Esophagus muscularis mucosa (tissue), 4 donors: ENCODE results near the gene AMIGO1.

ENCODE experiments used
- EP300 ChIP-seq: sonication (generic); formaldehyde crosslinking; IDR thresholded peaks from one replicate; pipeline ENCODE4 v1.6.1; 2017; ENCODE audit warnings: antibody characterized with exemption
- POLR2A ChIP-seq: fragments of 450-650 bp; IDR thresholded peaks from one replicate; pipeline ENCODE4 v1.6.1; 2017; ENCODE audit warnings: antibody characterized with exemption, moderate library complexity, mild to moderate bottlenecking, low read depth
- POLR2AphosphoS5 ChIP-seq, 2 donors: sonication (generic); formaldehyde crosslinking; IDR thresholded peaks; one replicate each; pipeline ENCODE4 v1.6.1; 2017; ENCODE audit warnings: antibody characterized with exemption in 2 of 2
- TF ChIP-seq, protein P1 (sequence below), 3 experiments: fragments of 200-600 bp in 2 of 3; fragments of 450-650 bp in 1 of 3; sonication (generic) in 2 of 3; IDR thresholded peaks; one replicate each; pipeline ENCODE4 v1.5.1; 2017 to 2019; ENCODE audit warnings: antibody characterized with exemption in 3 of 3, mild to moderate bottlenecking in 2 of 3, moderate library complexity in 1 of 3

DNA sequence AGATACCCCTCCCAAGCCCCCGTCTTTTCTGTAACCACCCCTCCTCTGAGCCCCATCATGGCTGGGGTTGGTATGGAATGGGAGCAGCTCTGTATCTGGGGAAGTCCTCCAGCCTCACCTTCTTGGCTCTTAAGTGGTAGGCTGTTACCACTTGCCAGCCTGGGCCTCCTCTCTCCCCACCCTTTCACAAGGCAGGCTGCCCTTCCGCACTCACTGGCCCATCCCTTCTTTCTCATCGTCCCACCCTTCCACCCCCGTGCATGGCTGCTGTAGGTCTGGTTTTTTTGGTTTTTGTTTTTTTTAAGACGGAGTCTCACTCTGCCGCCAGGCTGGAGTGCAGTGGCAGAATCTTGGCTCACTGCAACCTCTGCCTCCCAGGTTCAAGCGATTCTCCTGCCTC is 10.4 kb downstream of the AMIGO1 start:
- TF ChIP-seq POLR2A (no peak), EP300 (no peak), POLR2AphosphoS5 (IDR thresholded peaks at IDR 0.05) (no peak)
- TF ChIP-seq, protein P1, sequence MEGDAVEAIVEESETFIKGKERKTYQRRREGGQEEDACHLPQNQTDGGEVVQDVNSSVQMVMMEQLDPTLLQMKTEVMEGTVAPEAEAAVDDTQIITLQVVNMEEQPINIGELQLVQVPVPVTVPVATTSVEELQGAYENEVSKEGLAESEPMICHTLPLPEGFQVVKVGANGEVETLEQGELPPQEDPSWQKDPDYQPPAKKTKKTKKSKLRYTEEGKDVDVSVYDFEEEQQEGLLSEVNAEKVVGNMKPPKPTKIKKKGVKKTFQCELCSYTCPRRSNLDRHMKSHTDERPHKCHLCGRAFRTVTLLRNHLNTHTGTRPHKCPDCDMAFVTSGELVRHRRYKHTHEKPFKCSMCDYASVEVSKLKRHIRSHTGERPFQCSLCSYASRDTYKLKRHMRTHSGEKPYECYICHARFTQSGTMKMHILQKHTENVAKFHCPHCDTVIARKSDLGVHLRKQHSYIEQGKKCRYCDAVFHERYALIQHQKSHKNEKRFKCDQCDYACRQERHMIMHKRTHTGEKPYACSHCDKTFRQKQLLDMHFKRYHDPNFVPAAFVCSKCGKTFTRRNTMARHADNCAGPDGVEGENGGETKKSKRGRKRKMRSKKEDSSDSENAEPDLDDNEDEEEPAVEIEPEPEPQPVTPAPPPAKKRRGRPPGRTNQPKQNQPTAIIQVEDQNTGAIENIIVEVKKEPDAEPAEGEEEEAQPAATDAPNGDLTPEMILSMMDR (IDR thresholded peaks at IDR 0.05) = no peak
